ENCODE data around the gene COQ9. TPM values are rescaled to one million over a fixed set of nuclear protein-coding genes. Genes with fewer than 3 reads are reported as not detected.
"Not testable (repeated sequence)": the region's sequence is repeated elsewhere in the genome, so short reads cannot be mapped to it uniquely, and the experiment has no call there.

Gene COQ9
- total RNA-seq, 1 donor from 2014 or later, result 51.2 TPM

GRCh38 chr16:57426356-57426755 lies 20.9 kb upstream of the COQ9 start:
- DNase-seq (ENCODE audit: low read depth, low spot score), result no peak

GRCh38 chr16:57427307-57427706 lies 20.0 kb upstream of the COQ9 start:
- no peak for DNase-seq (ENCODE audit: low read depth, low spot score)

GRCh38 chr16:57427824-57428223 lies 19.5 kb upstream of the COQ9 start:
- no peak for DNase-seq (ENCODE audit: low read depth, low spot score)

- DNase-seq (ENCODE audit: low read depth, low spot score), result no peak
These were observed 16.3 kb upstream of the COQ9 start for GRCh38 chr16:57430955-57431354.

GRCh38 chr16:57432505-57432904 lies 14.8 kb upstream of the COQ9 start:
- DNase-seq (ENCODE audit: low read depth, low spot score), result no peak

GRCh38 chr16:57432989-57433388 lies 14.3 kb upstream of the COQ9 start:
- DNase-seq (ENCODE audit: low read depth, low spot score), result no peak

- no peak for DNase-seq (ENCODE audit: low read depth, low spot score)
These were observed 13.3 kb upstream of the COQ9 start for GRCh38 chr16:57434003-57434402.

- no peak for DNase-seq (ENCODE audit: low read depth, low spot score)
These were observed 11.4 kb upstream of the COQ9 start for GRCh38 chr16:57435838-57436237.

- DNase-seq (ENCODE audit: low read depth, low spot score), result not testable (repeated sequence)
These were observed 7.3 kb upstream of the COQ9 start for GRCh38 chr16:57439947-57440346.

GRCh38 chr16:57440551-57440950 lies 6.7 kb upstream of the COQ9 start:
- DNase-seq (ENCODE audit: low read depth, low spot score), result not testable (repeated sequence)

- DNase-seq (ENCODE audit: low read depth, low spot score), result no peak
These were observed 2.6 kb upstream of the COQ9 start for GRCh38 chr16:57444711-57445110.

GRCh38 chr16:57445510-57445909 lies 1.8 kb upstream of the COQ9 start:
- DNase-seq (ENCODE audit: low read depth, low spot score), result no peak

GRCh38 chr16:57446531-57447185 lies 621 bp upstream of the COQ9 start:
- DNase-seq (ENCODE audit: low read depth, low spot score), result no peak

GRCh38 chr16:57452021-57452420 lies 4.7 kb downstream of the COQ9 start:
- DNase-seq (ENCODE audit: low read depth, low spot score), result no peak

- DNase-seq (ENCODE audit: low read depth, low spot score), result peak; percentile 35
These were observed 15.1 kb downstream of the COQ9 start, which contains the start of gene POLR2C for GRCh38 chr16:57462209-57462977. TSS of gene POLR2C (plus strand) at chr16:57462679. CDS start at chr16:57462725, 46 bp downstream.

GRCh38 chr16:57462978-57463362 lies 15.7 kb downstream of the COQ9 start:
- no peak for DNase-seq (ENCODE audit: low read depth, low spot score)

GRCh38 chr16:57464523-57464922 lies 17.2 kb downstream of the COQ9 start:
- DNase-seq (ENCODE audit: low read depth, low spot score), result no peak

- no peak for DNase-seq (ENCODE audit: low read depth, low spot score)
These were observed 21.1 kb downstream of the COQ9 start for GRCh38 chr16:57468346-57468745.

- no peak for DNase-seq (ENCODE audit: low read depth, low spot score)
These were observed 21.8 kb downstream of the COQ9 start for GRCh38 chr16:57469046-57469445.

- DNase-seq (ENCODE audit: low read depth, low spot score), result no peak
These were observed 22.7 kb downstream of the COQ9 start for GRCh38 chr16:57469917-57470470.

- DNase-seq (ENCODE audit: low read depth, low spot score), result no peak
These were observed 23.4 kb downstream of the COQ9 start for GRCh38 chr16:57470711-57471110.

- no peak for DNase-seq (ENCODE audit: low read depth, low spot score)
These were observed 23.9 kb downstream of the COQ9 start for GRCh38 chr16:57471209-57471608.
